MM.1S (cell line): ENCODE data around the gene ENPP5.

Source experiments
- DNase-seq: peaks from one replicate; pipeline ENCODE4 v3.0.0-alpha.2; 2015
- H2AFZ ChIP-seq: fragments of 300-600 bp; sonication (generic); 2 replicates; pipeline ENCODE4 v1.6.0; 2016; ENCODE audit warnings: antibody characterized with exemption, low read length
- H3F3A ChIP-seq: fragments of 300-600 bp; sonication (generic); 2 replicates; pipeline ENCODE4 v1.6.1; 2016; ENCODE audit warnings: mild to moderate bottlenecking, antibody characterized with exemption, low read length, moderate library complexity, mixed read lengths; ENCODE audit not compliant: insufficient read depth
- H3K27ac ChIP-seq: fragments of 300-600 bp; sonication (generic); 2 replicates; pipeline ENCODE4 v1.5.1; 2016; ENCODE audit warnings: mild to moderate bottlenecking, low read length
- H3K27me3 ChIP-seq: fragments of 300-600 bp; sonication (generic); replicated peaks from 2 replicates; pipeline ENCODE4 v1.6.0; 2016; ENCODE audit warnings: low read length; ENCODE audit not compliant: insufficient read depth
- H3K36me3 ChIP-seq: fragments of 300-600 bp; sonication (generic); replicated peaks from 2 replicates; pipeline ENCODE4 v1.6.1; 2016; ENCODE audit warnings: mild to moderate bottlenecking, low read length, mixed read lengths; ENCODE audit not compliant: insufficient read depth
- H3K4me1 ChIP-seq: fragments of 300-600 bp; sonication (generic); 2 replicates; pipeline ENCODE4 v1.6.1; 2016; ENCODE audit warnings: low read length, mixed read lengths
- H3K4me2 ChIP-seq: fragments of 300-600 bp; sonication (generic); 2 replicates; pipeline ENCODE4 v1.6.0; 2016; ENCODE audit warnings: low read depth, low read length
- H3K4me3 ChIP-seq: fragments of 300-600 bp; sonication (generic); 2 replicates; pipeline ENCODE4 v1.5.1; 2016; ENCODE audit warnings: low read length, mixed read lengths
- H3K79me2 ChIP-seq: fragments of 300-600 bp; sonication (generic); 2 replicates; pipeline ENCODE4 v1.6.1; 2016; ENCODE audit warnings: mixed run types, low read length, mixed read lengths
- H3K9ac ChIP-seq: fragments of 300-600 bp; sonication (generic); 2 replicates; pipeline ENCODE4 v1.6.1; 2016; ENCODE audit warnings: low read length, mixed read lengths
- H3K9me2 ChIP-seq: fragments of 300-600 bp; sonication (generic); replicated peaks from 2 replicates; pipeline ENCODE4 v1.6.1; 2016; ENCODE audit warnings: mild to moderate bottlenecking, low read length, mixed read lengths; ENCODE audit not compliant: insufficient read depth
- H3K9me3 ChIP-seq: fragments of 300-600 bp; sonication (generic); replicated peaks from 2 replicates; pipeline ENCODE4 v1.6.1; 2016; ENCODE audit warnings: mild to moderate bottlenecking, low read length, mixed read lengths; ENCODE audit not compliant: insufficient read depth
- H4K20me1 ChIP-seq: fragments of 300-600 bp; sonication (generic); 2 replicates; pipeline ENCODE4 v1.6.1; 2016; ENCODE audit warnings: mild to moderate bottlenecking, low read length, moderate library complexity, mixed read lengths; ENCODE audit not compliant: insufficient read depth
- CTCF ChIP-seq: fragments of 300-600 bp; sonication (generic); IDR thresholded peaks from 2 replicates; pipeline ENCODE4 v1.5.1; 2016; ENCODE audit warnings: antibody characterized with exemption, low read length, mixed read lengths
- EZH2 ChIP-seq: fragments of 300-600 bp; sonication (generic); optimal IDR thresholded peaks from 2 replicates; pipeline ENCODE3; 2017; ENCODE audit warnings: low read depth, mild to moderate bottlenecking, antibody characterized with exemption, low read length, mixed read lengths
- EZH2phosphoT487 ChIP-seq: fragments of 300-600 bp; sonication (generic); IDR thresholded peaks from 2 replicates; pipeline ENCODE4 v1.6.1; 2018; ENCODE audit warnings: antibody characterized with exemption, low read length

The ENPP5 gene

GRCh38 chr6:46170357-46171289, at the start of gene ENPP5:
Gene ENPP5 (minus strand): TSS chr6:46170980. CDS start chr6:46168262, 2,718 bp downstream.
- TF ChIP-seq CTCF (no peak), EZH2 (no peak), EZH2phosphoT487 (no peak)
- H3K36me3 ChIP-seq, result no peaks in the 10 kb centered on the region
- no peak within 1 kb of the TSS for H3K27ac ChIP-seq
- H2AFZ ChIP-seq, result peak within 1 kb of the TSS; percentile 98
- no peaks in the 10 kb centered on the region for H3K9me2 ChIP-seq
- no peaks in the 10 kb centered on the region for H3K79me2 ChIP-seq
- H3K4me2 ChIP-seq, result peak within 1 kb of the TSS; percentile 94
- H3K4me1 ChIP-seq, result peaks cover 8% of the 10 kb centered on the region
- peak; percentile 88 for DNase-seq
- H3K9ac ChIP-seq, result peak within 1 kb of the TSS; percentile 54; the same call in 1 of the 2 replicates
- H3K27me3 ChIP-seq, result peaks cover 33% of the 10 kb centered on the region
- peak within 1 kb of the TSS; percentile 91 for H3K4me3 ChIP-seq
- peaks cover 1% of the 10 kb centered on the region for H3F3A ChIP-seq
- H4K20me1 ChIP-seq, result no peaks in the 10 kb centered on the region
- H3K9me3 ChIP-seq, result no peaks in the 10 kb centered on the region

GRCh38 chr6:46219661-46220060, 48.9 kb upstream of the ENPP5 start:
- no peak overlapping the region for H3K4me3 ChIP-seq
- no peaks in the 10 kb centered on the region for H3K79me2 ChIP-seq
- no peak overlapping the region for H3K9ac ChIP-seq
- peaks cover 9% of the 10 kb centered on the region; the same call in 1 of the 2 replicates for H3K4me1 ChIP-seq
- H3F3A ChIP-seq, result no peaks in the 10 kb centered on the region
- no peaks in the 10 kb centered on the region for H3K36me3 ChIP-seq
- DNase-seq, result no peak
- H4K20me1 ChIP-seq, result no peaks in the 10 kb centered on the region
- no peak overlapping the region for H3K4me2 ChIP-seq
- H2AFZ ChIP-seq, result no peak overlapping the region
- H3K27ac ChIP-seq, result no peak overlapping the region
- H3K27me3 ChIP-seq, result no peaks in the 10 kb centered on the region
- no peaks in the 10 kb centered on the region for H3K9me3 ChIP-seq
- H3K9me2 ChIP-seq, result no peaks in the 10 kb centered on the region
- no peak for TF ChIP-seq EZH2
- no peak for TF ChIP-seq CTCF
- no peak for TF ChIP-seq EZH2phosphoT487

- Histone ChIP-seq H4K20me1 (no peaks in the 10 kb centered on the region), H3F3A (no peaks in the 10 kb centered on the region), H3K27ac (no peak overlapping the region), H3K4me1 (peaks cover 9% of the 10 kb centered on the region; the same call in 1 of the 2 replicates), H3K36me3 (no peaks in the 10 kb centered on the region), H2AFZ (no peak overlapping the region), H3K79me2 (no peaks in the 10 kb centered on the region), H3K9me2 (no peaks in the 10 kb centered on the region), H3K27me3 (no peaks in the 10 kb centered on the region), H3K4me2 (no peak overlapping the region), H3K9me3 (no peaks in the 10 kb centered on the region), H3K4me3 (no peak overlapping the region), H3K9ac (no peak overlapping the region)
- TF ChIP-seq EZH2phosphoT487 (no peak), CTCF (no peak), EZH2 (no peak)
- no peak for DNase-seq
Measured at GRCh38 chr6:46218457-46218856, 47.7 kb upstream of the ENPP5 start.
